Stimulated activated naive CD8-positive, alpha-beta T cell treated with anti-CD3 and anti-CD28 coated beads, Interleukin-15, Interleukin-2, amounts not matched to agents 100 U/mL and 50 U/mL, for 24 hours (primary cell): ENCODE measurements around the gene MUC2.

ENCODE experiments used
- ATAC-seq: fragments of 150-1000 bp; cut with Tn5 transposase; one replicate; pipeline ENCODE4 v1.10.0; 2021
- DNase-seq: peaks from one replicate; pipeline ENCODE4 v3.0.0; 2021

Gene MUC2

DNA sequence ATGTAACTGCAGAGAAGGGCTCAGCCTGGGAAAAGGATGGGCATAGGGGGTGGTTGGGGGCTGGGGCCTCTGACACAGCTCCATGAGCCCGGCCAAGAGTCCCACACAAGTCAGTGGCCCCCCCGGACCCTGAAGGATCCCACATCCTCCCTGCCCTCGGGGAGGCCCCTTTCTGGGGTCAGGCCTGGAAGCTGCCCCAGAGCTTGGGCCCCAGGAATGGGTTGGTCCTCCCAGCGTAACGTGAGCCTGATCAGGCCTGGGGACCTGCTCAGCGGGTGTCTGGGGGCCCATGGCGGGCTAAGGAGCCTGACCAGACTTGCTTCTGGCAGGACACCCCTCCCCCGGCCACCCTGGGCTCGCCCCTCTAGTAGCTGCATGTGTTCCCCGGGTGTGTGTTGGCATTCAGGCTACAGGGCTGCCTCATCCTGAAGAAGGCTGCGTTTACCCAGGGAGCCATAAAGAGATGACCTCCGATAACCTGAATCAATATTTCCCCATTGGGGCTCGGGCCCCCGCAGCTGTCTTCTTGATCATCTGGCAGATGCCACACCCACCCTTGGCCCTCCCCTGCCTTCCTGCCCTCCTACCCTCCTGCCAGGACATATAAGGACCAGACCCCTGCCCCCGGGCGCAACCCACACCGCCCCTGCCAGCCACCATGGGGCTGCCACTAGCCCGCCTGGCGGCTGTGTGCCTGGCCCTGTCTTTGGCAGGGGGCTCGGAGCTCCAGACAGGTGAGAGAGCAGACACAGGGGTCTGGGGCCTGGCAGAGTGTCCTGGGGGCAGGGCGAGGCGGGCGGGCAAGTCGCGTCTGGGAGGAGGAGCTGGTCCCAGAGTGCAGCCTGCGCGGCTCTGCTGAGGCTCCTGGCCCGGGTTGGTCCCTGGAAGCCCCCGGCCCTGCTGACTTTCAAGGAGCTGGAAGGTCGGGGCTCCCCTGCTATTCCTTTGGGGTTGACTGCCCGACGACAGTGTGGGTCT is at the start of gene MUC2:
Gene MUC2 (plus strand): TSS at position 631 of the 978 bp plus-strand sequence.
- ATAC-seq: no peak
- peak; percentile 2 for DNase-seq

DNA sequence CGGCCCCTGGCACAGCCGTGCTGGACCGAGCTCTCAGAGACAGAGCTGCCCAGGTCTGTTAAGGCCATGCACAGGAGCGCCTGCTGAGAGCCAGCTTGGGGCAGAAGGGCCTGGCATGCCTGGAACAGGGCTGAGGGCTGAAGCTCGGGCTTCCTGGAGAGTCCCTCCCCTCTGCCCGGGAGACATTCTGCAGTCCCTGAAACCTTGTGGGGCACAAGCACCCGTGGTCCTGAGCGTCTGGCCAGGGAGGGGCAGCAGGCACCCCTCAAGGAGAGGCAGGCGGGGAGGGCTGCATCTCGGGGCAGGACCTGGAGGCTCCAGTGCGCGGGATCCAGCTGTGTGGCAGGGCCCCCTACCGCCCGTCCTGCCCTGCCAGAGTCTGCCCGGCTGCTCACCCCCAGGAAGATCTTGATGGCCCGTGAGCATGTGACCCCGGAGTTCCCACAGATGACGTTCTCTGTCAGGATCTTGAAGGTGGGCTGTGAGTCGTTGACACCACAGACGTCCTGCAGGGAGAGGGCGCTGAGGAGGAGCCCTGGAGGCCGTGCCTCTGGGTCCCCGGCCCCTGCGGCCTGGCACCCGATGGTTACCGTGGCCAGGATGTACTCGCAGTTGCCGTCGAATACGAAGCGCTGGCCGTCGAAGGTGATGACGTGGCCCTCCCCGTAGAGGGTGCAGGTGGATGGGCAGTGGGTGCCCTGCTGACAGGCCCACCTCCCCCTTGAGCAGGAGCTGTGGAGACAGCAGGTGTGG is 49.1 kb upstream of the MUC2 start:
- no peak for ATAC-seq
- DNase-seq: no peak

DNA sequence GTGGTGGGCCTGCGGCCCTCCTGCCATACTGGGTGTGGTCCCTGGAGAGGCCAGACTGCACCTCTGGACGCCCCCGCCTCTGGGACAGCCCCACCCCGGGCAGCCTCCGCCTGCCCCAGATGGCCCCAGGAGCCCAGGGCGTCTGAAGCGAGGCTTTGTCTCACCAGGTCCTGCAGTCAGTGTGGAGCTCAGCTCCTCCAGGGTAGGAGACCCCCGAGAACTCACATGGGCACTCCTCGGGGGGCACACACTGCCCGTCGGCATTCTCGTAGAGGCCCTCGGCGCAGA is 48.6 kb upstream of the MUC2 start:
- no peak for DNase-seq
- no peak for ATAC-seq

DNA sequence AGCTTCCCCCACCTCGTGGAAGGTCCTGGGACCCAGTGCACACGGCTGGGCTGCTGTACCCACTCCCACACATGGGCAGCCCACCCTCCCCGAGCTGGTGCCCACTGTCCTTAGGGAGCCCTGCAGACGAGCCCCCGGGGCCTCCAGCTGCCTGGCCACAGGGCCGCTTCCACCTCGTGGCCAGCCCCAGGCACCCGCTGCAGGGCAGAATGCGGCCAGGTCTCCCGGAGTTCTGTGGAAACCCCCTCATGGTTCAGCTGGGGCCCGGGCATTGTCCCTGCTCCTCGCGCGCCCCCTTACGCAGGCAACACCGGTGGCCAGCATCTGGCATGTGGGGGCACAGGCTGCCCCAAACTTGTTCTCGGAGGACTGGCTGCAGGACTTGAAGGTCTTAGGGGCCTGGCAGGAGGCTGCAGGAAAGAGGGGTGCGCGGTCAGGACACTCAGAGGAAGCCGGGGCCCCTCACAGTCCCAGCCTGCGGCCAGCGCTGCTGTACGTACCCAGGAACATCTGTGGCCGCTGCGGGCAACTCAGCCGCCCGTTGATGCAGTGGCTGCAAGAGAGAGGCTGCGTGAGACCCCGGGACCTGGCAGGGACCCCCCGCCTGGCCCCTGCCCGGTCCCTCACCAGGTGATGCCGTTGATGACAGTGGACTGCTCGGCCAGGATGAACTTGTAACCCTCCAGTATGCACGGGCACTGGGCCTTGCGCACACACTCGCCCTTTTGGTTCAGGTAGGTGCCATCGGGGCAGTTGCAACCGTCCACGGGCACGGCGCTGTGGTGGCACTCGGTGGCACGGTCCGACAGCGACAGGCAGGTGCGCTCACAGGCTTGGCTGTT is 47.8 kb upstream of the MUC2 start:
- ATAC-seq (no peak), DNase-seq (no peak)

DNA sequence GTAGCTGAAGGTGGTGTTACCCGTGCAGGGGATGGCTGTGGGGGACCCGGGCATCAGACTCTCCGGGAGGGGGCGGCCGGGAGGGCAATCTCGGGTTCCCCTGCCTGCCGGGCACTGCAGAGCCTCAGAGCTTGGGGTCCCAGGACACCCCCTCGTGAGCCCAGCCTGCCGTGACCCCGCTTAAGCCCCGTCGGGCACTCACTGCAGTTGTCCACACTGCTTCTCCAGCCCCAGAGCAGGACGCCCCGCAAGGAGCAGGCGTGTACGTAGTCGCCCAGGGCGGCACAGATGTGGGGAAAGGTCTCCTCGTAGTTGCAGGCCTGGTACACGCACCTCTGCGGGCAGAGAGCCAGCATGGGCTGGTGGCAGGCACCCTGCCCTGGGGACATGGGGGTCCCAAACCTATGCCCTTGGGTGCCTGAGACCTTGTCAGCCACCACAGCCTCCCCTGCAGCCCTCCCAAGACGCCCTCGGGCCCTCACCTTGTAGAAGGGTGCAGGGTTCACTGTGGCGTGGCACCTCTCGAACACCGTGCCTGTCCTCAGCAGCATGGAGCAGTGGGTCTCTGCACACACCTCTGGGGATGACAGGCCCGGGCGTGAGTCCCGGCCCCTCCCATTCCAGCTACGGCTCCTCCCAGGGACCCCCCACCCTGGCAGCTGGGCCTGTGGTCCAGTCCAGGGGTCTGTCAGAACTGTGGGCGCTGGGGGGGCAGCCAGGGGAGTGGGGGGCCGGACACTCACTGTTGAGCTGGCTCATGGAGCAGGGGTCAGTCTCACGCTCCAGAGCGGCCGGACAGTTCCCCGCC is 47.0 kb upstream of the MUC2 start:
- ATAC-seq: no peak

DNA sequence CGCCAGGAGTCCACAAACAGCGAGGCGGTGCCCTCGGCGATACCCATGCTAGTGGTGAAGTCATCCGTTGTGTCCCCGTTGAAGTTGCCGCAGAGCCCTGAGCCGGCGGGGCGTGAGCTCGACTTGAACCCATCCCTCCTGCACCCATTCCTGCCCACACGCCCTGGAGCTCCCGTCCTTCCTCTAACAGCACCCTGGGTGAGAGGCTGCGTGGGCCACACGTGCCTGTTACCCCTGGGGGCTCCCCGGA is 46.5 kb upstream of the MUC2 start:
- no peak for DNase-seq
- no peak for ATAC-seq

More for the DNA sequence above, 47.0 kb upstream of the MUC2 start:
- no peak for DNase-seq

DNA sequence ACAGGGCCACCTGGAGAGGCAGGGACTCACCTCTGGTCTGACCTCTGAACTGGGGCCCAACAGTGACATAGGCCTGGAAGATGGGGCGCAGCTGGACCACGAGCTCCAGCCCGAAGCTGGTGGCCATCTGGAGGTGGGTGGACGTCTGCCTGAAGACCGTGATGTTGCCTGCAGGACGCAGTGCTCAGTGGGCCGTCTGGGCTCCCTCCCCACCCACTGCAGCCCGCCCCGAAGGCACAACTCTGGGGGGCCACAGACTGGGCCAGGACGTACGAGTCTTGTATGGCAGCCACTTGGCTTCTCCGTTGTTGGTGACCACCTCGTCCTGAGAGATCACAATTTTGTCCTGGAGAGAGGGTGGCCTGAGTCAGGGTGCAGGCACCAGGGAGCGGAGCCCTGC is 46.1 kb upstream of the MUC2 start:
- no peak for ATAC-seq
- no peak for DNase-seq

DNA sequence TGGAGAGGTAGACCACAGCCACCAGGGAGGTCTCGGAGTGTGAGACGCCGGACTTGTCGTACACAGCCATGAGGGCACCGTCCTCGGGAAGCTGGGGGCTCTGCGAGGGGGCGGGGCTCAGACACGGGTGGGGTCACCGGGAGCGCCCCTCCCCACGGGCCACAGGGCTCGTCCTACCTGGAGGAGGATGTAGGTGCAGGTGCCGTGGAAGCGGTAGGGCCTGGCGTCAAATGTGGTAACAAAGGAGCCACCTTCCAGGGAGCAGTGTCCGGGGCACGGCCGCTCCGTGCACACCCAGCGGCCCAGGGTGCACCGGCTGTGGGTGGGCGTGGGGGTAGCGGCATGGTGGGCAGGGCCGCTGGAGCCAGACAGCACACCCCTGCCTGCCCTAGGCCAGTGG is 45.6 kb upstream of the MUC2 start:
- DNase-seq (no peak), ATAC-seq (no peak)

DNA sequence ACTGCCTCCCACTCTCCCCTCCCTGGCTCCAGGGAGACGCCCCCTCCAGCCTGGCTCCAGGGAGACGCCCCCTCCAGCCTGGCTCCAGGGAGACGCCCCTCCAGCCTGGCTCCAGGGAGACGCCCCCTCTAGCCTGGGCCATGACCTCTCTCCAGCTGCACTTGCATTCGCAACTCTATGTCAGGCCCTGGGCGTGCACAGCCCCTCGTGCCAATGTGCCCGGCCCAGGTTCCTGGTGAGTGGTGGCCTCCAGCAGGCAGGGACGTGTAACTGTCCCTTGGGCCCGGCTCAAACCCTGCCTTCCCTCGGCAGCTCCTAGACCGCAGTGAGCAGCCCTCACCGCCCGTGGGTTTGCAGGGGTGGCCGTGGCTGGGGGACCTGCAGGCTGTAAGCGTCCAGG is 45.0 kb upstream of the MUC2 start:
- DNase-seq: no peak
- no peak for ATAC-seq

DNA sequence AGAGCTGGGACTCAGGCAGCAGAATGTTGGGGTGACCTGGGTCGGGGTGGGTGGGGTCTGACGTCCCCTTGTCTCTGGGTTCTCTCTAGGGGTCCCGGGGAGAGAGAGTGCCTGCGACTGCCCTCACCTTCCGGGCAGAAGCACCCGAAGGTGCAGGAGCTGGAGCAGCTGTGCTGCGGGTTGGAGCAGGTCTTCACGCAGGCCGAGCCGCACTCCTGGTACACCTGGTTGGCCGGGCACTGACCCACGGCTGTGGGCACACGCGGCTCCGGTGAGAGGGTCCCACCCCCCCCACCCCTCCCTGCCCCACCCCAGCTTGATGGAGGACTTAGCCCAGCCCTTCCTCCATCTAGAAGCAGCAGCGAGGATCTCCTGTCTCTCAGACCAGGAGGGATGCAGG is 44.6 kb upstream of the MUC2 start:
- ATAC-seq (no peak), DNase-seq (no peak)

DNA sequence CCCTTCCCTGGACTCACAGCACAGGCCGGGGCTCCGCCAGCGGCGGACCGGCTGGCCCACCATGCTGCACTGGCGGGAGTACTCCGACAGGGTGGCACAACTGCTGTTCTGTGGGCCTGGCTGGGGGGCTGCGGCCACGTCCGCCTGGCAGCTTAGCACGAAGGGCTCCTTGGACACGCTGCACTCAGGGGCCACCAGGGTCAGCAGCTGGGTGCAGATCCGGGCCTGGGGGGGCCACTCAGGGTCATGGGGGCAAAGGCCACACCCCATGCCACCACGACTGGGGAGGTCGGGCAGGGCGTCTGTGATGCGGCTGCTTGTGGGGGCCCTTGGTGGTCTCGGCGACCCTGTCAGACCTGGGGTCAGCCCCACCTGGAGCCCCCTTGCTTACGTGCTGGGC is 44.1 kb upstream of the MUC2 start:
- DNase-seq (no peak), ATAC-seq (no peak)

DNA sequence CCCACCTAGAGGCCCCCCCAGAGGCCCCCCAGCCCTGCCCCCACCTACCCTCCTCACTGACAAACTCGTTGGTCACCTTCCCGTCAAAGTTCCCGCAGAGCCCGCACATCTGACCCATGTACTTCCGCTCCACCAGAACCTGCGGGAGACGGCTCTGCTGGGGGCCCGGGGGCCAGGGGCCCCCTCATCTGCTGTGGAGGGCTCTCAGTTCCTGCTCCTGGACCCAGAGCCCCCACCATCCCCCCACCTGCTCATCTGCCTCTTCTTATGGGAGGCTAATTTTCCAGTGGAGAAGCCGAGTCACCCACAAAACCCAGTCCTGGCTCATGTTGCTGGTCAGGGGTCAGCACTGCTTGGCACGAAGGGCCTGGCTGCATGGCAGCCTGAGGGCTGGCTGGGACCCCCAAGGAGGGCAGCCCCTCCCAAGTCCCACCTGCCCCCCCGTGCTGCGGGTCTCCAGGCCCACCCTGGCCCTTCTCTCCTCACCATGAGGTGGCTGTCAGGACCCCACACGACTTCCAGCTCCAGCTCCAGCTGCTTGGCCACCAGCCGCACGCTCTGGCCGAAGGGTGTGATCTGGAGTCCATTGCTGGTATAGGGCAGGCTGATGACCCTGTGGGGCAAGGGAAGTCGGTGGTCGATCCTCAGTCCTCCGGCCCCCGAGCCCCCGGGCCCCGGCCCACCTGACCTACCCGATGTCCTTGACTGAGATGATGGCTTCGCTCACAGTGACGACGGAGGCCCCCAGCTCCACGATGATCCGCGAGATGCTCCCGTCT is 43.4 kb upstream of the MUC2 start:
- ATAC-seq: no peak
- no peak for DNase-seq

DNA sequence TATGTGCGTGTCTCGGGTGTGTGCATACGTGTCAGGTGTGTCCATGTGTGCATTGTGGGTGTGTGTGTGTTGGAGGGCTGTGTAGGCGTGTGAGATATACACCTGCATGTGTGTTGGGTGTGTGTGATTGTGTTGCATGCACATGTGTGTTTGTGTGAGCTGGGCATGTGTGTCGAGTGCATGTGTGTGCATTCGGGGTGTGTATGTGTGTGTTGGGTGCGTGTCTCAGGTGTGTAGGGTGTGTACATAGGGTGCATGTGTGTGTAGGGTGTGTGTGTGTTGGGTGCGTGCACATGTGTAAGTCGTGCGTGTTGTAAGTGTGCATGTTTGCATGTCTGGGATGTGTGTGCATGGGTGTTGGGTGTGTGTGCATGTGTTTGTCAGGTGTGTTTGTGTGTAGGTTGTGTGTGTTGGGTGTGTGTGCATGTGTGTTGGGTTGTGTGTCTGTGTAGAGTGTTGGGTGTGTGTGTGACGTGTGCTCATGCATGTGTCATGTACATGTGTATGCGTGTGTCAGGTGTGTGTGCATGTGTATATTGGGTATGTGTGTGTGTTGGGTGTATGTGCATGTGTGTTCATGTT is 42.3 kb upstream of the MUC2 start:
- ATAC-seq: no peak
- DNase-seq: no peak

DNA sequence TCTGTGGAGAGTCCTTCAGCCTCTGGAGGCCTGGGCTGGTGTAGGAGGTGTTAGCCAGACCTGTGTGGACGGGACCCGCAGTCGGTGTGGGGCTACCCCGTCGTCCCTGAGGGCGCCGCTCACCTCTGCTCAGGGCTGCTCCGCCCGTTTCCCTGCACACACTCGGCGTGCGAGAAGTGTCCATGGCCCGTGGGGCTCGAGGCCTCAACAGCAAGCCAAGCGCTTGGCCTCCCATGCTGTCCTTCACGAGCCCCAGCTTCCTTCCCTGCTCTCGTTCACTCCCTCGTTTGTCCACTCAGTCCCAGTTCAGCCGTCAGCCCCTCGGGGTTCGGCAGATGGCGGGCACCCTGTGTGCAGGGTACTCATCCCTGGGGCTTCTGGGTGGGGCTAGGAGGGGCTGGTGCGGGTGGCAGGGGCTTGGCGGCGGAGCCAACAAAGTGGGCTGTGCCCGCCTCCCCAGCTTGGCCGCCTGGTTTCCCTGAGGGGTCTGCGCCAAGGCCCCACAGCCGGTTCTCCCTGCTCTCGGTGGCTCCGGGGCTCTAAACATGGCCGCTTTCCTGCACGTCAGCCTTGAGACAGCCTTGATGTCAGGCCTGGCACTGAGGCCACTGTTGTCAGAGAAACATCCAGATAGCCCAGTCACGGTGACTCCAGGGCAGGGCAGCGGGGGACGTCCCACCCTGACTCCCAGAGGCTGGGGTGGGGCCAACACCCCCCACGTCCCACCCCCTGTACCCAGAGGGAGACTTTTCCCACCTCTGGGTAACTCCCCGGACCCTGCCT is 41.5 kb upstream of the MUC2 start:
- ATAC-seq (no peak), DNase-seq (no peak)

DNA sequence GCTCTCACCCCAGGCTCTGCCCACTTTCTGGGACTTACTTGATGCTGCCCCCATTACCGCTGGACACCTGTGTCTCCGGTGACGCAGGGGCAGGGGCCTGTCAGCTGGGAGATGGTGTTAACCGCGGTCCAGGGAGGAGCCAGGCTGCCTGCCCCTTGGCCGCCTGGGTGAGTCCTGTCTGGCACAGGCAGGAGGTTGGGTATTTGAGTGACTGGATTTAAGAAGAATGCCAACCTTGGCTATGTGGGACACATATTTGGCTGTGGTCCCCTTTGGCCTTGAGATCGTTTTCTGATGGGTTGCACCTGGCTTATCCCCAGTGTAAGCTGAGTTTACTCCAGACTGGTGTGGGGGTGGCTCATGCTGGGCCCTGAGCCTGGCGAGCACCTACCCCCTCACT is 40.7 kb upstream of the MUC2 start:
- DNase-seq (no peak), ATAC-seq (no peak)

DNA sequence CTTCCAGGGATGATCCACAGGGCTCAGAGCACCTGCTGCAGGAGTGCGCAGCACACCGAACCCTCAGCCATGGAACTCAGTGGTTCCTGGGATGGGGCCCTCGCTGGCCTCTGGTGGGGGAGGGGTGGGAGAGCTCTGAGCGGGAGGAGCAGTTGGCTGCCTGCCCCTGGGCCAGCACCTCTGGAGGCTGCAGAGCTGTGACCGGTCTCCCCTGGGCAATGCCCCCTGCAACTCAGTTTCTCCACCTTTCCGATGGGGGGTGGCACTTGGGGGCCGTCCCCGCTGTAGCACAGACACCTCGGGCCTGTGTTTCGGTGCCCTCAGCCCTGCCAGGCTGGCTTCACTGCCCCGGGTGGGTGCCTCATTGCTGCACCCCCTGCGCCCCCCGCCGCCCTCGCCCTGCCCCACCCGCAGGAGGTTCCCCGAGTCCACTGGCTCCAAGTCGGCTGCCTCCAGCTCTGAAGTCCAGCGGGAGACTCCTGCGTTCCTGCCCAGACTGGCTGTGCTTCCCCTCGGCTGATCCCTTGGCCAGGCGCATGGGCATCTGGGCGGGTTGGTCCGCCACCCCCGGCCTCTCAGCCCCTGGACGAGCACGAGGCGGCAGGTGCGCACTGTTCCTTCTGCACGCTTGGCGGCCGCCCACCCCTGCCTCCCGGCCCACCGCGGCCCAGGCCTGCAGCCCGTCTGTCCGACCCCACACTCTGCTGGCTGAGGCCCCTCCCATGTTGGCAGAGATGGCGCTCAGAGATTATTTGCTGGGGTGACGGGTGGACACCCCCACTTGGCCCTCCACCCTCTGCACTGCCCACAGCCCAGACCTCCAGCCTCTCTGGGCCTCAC is 40.0 kb upstream of the MUC2 start:
- ATAC-seq (no peak), DNase-seq (no peak)

DNA sequence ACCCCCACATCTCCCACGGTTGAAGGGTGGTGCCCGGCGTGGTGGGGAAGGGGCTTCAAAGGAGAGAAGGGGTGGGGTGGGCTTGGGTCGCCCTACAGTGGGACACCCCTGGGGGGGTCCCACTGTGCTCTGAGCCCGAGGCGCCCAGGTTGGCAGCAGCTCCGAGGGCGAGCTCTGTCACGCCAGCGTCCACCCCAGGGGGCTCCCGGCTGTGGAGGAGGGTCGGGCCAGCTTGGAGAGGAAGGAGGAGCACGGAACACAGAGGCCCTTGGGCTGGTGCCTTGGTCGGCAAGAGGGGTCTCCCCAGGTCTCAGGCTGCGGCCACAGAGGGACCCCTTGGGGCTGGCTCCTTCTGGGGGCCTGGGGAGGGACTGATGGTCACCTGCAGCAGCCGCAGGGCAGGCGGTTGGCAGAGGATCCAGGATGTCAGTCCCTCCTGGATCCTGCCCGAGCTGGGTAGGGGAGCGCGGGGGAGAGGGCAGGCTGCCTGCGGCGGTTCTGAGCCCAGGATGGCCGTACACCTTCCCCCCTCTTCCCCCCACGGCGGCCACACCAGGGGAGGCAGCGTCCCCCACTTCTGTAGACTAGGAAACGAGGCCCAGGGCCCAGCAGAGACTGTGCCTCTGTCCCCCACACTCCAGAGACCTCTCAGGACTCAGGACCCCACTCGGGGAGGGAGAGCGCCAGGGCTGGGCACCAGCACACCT is 38.9 kb upstream of the MUC2 start:
- DNase-seq (no peak), ATAC-seq (no peak)

DNA sequence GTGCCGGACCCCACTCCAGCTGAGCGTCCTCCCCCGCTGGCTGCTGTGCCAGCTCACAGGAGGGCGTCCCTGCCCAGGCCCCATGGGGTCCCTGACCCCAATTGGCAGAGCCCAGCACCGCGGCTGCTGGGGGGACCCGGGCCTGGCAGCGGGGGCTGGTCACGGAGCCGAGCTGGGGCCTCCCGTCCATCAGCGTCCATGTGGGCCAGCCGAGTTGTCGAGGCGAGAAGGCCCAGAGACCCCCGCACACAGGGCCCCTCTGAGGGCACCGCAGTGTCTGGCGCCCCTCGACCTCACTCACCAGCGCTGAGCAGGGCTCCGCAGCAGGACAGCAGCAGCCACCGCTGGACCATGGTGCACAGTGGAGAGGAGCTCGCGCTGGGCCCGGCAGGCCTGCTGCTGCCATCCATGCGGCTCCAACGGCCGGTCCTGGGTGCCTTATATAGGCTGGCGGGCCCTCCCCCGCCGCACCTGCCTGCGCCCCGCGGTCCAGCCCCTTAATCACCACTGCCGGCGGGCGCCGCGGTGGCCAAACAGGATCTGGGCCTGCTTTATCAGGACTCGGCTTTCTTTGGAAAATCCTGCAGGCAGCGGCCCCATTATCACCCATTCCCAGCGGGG is 38.3 kb upstream of the MUC2 start, which contains the start of gene MUC6:
Gene MUC6 (minus strand): TSS at position 416 of the 621 bp plus-strand sequence. CDS start 63 bp downstream, at position 353.
- no peak for DNase-seq
- no peak for ATAC-seq
